ENCODE results near the gene ARHGAP26. TPM values are rescaled to one million over a fixed set of nuclear protein-coding genes. Genes with fewer than 3 reads are reported as not detected.

ARHGAP26 gene
- polyA plus RNA-seq, 1 donor (not counting 4 experiments of a cell fraction or from before 2014, with no cell fraction given) = 3.9 TPM

DNA sequence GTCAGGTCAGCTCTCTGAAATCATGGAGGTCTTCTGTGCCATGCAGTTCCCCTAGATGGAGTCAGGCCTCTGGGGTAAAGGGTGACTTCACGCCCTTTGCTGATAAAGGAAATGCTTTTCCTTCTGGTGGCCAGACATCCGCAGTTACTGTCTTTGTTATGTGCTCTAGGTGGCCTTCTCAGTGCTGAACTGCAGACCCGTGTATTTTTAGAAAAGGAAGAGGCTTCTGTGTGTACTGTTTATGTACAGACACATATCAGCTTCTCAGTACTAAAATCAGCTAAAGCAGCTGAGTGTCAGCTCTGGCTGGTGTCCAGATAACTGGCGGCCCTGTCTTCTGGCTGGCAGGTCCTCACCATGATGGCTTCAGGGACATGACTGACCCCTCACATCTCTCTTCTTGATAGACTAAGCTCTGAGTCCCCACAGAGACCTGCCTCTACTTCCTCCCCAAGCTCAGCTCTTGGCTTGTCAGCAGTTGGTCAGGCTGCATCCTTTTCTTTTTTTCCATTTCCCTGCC lies 75.3 kb downstream of the ARHGAP26 start:
- no peaks in the 10 kb centered on the region for H3K79me2 ChIP-seq (ENCODE audit: control insufficient read depth, insufficient read depth, low read length)
- H3K36me3 ChIP-seq (ENCODE audit: control insufficient read depth in 2 of 2, extremely low read depth in 1 of 2, insufficient read depth in 2 of 2, low read length in 2 of 2) = no peaks in the 10 kb centered on the region
- no peaks in the 10 kb centered on the region for H3K4me1 ChIP-seq (ENCODE audit: control insufficient read depth, extremely low read depth, insufficient read depth, low read length)
- H3K9ac ChIP-seq (ENCODE audit: control insufficient read depth, extremely low read depth, insufficient read depth, low read length) = no peak overlapping the region
- H3K9me1 ChIP-seq (ENCODE audit: control insufficient read depth, extremely low read depth, insufficient read depth, low read length) = no peaks in the 10 kb centered on the region
- no peaks in the 10 kb centered on the region for H3K9me3 ChIP-seq (ENCODE audit: control insufficient read depth, low read depth, low read length)
- DNase-seq (ENCODE audit: low read depth, low spot score) = no peak
- dilution Hi-C loops (cut with MboI; ENCODE audit: extremely low pct_ligation_motif_present, low sequenced_read_pairs) = no loop called here
- TF ChIP-seq EZH2 (IDR thresholded peaks at IDR 0.05; ENCODE audit: low read length) = no peak
- TF ChIP-seq, protein P1, sequence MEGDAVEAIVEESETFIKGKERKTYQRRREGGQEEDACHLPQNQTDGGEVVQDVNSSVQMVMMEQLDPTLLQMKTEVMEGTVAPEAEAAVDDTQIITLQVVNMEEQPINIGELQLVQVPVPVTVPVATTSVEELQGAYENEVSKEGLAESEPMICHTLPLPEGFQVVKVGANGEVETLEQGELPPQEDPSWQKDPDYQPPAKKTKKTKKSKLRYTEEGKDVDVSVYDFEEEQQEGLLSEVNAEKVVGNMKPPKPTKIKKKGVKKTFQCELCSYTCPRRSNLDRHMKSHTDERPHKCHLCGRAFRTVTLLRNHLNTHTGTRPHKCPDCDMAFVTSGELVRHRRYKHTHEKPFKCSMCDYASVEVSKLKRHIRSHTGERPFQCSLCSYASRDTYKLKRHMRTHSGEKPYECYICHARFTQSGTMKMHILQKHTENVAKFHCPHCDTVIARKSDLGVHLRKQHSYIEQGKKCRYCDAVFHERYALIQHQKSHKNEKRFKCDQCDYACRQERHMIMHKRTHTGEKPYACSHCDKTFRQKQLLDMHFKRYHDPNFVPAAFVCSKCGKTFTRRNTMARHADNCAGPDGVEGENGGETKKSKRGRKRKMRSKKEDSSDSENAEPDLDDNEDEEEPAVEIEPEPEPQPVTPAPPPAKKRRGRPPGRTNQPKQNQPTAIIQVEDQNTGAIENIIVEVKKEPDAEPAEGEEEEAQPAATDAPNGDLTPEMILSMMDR (optimal IDR thresholded peaks at IDR 0.05 in 1 of 3, IDR thresholded peaks at IDR 0.05 in 1 of 3, conservative IDR thresholded peaks at IDR 0.05 in 1 of 3; ENCODE audit: extremely low read depth in 1 of 3, insufficient read depth in 2 of 3, low read length in 3 of 3) = no peak
- no peaks in the 10 kb centered on the region for H3K27me3 ChIP-seq (ENCODE audit: control insufficient read depth, extremely low read depth, insufficient read depth, low read length)
- no peak overlapping the region for H3K27ac ChIP-seq (ENCODE audit: control insufficient read depth, insufficient read depth, low read length)
- peaks cover 2% of the 10 kb centered on the region for H4K20me1 ChIP-seq (ENCODE audit: control insufficient read depth, extremely low read depth, insufficient read depth, low read length)
- no peak overlapping the region for H3K4me2 ChIP-seq (ENCODE audit: control insufficient read depth, extremely low read depth, insufficient read depth, low read depth, low read length)
- no peak overlapping the region for H2AFZ ChIP-seq (ENCODE audit: control insufficient read depth, low read length)
- no peak overlapping the region for H3K4me3 ChIP-seq (ENCODE audit: control insufficient read depth in 2 of 3, extremely low read depth in 1 of 3, insufficient read depth in 2 of 3, low read depth in 1 of 3, low read length in 3 of 3)
- FAIRE-seq = no peak

DNA sequence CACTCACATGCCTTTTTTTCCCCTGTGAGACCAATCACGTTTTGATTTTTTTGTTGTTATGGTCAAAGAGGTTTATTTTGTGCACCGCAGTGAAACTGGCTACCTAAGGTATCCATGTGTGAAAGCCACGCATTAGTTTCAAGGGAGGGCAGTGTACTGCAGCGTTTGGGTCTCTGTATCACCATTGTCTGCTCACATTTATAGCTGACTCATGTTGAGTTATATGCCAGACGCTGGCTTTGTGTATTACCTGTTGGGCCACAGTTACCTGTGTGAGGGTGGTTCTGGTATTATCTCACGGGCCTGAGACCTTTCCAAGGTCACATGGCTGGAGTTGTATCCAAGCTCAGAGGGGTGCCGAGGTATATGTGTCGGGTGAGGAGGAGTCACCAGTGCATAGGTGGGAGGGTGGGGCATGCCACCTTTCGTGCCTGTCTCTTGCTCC lies 75.8 kb downstream of the ARHGAP26 start:
- no peaks in the 10 kb centered on the region for H3K79me2 ChIP-seq (ENCODE audit: control insufficient read depth, insufficient read depth, low read length)
- dilution Hi-C loops (cut with MboI; ENCODE audit: extremely low pct_ligation_motif_present, low sequenced_read_pairs) = no loop called here

More for the DNA sequence above, 75.8 kb downstream of the ARHGAP26 start:
- FAIRE-seq (no peak), DNase-seq (ENCODE audit: low read depth, low spot score) (no peak)
- Histone ChIP-seq H3K27ac (ENCODE audit: control insufficient read depth, insufficient read depth, low read length) (no peak overlapping the region), H3K9ac (ENCODE audit: control insufficient read depth, extremely low read depth, insufficient read depth, low read length) (no peak overlapping the region), H3K9me3 (ENCODE audit: control insufficient read depth, low read depth, low read length) (no peaks in the 10 kb centered on the region), H4K20me1 (ENCODE audit: control insufficient read depth, extremely low read depth, insufficient read depth, low read length) (peaks cover 2% of the 10 kb centered on the region), H3K4me2 (ENCODE audit: control insufficient read depth, extremely low read depth, insufficient read depth, low read depth, low read length) (no peak overlapping the region), H3K4me1 (ENCODE audit: control insufficient read depth, extremely low read depth, insufficient read depth, low read length) (no peaks in the 10 kb centered on the region), H3K27me3 (ENCODE audit: control insufficient read depth, extremely low read depth, insufficient read depth, low read length) (no peaks in the 10 kb centered on the region), H2AFZ (ENCODE audit: control insufficient read depth, low read length) (no peak overlapping the region), H3K9me1 (ENCODE audit: control insufficient read depth, extremely low read depth, insufficient read depth, low read length) (no peaks in the 10 kb centered on the region), H3K36me3 (ENCODE audit: control insufficient read depth in 2 of 2, extremely low read depth in 1 of 2, insufficient read depth in 2 of 2, low read length in 2 of 2) (no peaks in the 10 kb centered on the region), H3K4me3 (ENCODE audit: control insufficient read depth in 2 of 3, extremely low read depth in 1 of 3, insufficient read depth in 2 of 3, low read depth in 1 of 3, low read length in 3 of 3) (no peak overlapping the region)
- TF ChIP-seq EZH2 (IDR thresholded peaks at IDR 0.05; ENCODE audit: low read length) = no peak
- TF ChIP-seq, protein P1 (optimal IDR thresholded peaks at IDR 0.05 in 1 of 3, IDR thresholded peaks at IDR 0.05 in 1 of 3, conservative IDR thresholded peaks at IDR 0.05 in 1 of 3; ENCODE audit: extremely low read depth in 1 of 3, insufficient read depth in 2 of 3, low read length in 3 of 3) = no peak

Measured in keratinocyte (primary cell).